ENCODE data around the gene DGCR8.
A peak's percentile ranks its signal among the peaks of the same experiment; 100 is the strongest.

DGCR8 gene

GRCh38 chr22:20108757-20109230, 28.8 kb downstream of the DGCR8 start:
- TF ChIP-seq, protein P1, sequence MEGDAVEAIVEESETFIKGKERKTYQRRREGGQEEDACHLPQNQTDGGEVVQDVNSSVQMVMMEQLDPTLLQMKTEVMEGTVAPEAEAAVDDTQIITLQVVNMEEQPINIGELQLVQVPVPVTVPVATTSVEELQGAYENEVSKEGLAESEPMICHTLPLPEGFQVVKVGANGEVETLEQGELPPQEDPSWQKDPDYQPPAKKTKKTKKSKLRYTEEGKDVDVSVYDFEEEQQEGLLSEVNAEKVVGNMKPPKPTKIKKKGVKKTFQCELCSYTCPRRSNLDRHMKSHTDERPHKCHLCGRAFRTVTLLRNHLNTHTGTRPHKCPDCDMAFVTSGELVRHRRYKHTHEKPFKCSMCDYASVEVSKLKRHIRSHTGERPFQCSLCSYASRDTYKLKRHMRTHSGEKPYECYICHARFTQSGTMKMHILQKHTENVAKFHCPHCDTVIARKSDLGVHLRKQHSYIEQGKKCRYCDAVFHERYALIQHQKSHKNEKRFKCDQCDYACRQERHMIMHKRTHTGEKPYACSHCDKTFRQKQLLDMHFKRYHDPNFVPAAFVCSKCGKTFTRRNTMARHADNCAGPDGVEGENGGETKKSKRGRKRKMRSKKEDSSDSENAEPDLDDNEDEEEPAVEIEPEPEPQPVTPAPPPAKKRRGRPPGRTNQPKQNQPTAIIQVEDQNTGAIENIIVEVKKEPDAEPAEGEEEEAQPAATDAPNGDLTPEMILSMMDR (conservative IDR thresholded peaks at IDR 0.05; ENCODE audit: low read length) = no peak
- H3K4me3 ChIP-seq (ENCODE audit: low read length) = no peak overlapping the region
- DNase-seq (ENCODE audit: low read depth) = no peak

DNA sequence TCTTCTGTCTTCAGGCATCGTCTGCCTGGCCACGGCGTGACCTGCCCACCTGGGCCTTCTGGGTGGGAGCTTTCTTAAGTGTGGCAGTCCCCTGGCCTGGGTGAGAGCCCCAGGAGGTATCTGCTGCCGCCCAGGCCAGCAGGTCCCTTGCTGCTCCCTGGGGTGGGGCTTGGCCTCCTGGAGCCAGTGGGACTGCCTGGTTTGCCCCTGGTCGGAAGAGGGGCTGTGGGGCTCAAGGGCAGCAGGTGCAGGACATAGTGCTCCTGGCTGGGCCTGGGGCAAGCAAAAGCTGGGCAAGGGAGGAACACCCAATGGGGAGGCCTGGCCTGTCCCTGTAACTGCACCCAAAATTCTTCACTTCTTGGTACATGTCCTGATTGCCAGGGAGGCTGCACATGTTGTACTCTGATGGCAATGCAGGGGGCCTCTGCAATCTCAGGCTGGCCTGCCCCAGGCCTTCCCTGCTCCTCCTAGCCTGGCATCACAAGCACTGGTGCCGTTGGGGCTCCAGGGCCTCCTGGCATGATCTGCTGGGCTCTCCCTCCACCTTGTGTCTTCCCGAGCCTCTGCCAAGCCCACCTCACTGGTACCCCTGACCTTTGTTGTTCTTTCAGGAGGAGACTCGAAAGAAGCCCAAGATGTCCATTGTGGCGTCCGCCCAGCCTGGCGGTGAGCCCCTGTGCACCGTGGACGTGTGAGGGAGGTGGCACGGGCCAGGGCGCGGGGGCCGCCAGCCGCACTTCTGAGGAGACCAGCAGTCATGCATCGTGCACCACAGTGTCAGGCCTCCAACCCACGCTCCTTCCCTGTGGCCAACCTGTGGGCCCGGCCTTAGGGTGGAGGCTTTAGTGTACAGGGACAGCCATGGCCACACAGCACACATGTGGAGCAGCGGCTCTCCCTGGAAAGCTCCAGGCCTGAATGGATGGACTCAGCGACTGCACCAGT, 29.6 kb downstream of the DGCR8 start:
- no peak for DNase-seq (ENCODE audit: low read depth)
- H3K4me3 ChIP-seq (ENCODE audit: low read length) = no peak overlapping the region
- TF ChIP-seq, protein P1 (conservative IDR thresholded peaks at IDR 0.05; ENCODE audit: low read length) = no peak

- TF ChIP-seq, protein P1 (conservative IDR thresholded peaks at IDR 0.05; ENCODE audit: low read length) = no peak
- H3K4me3 ChIP-seq (ENCODE audit: low read length) = no peak overlapping the region
- no peak for DNase-seq (ENCODE audit: low read depth)
Observed at GRCh38 chr22:20110359-20110985, 30.4 kb downstream of the DGCR8 start.

DNA sequence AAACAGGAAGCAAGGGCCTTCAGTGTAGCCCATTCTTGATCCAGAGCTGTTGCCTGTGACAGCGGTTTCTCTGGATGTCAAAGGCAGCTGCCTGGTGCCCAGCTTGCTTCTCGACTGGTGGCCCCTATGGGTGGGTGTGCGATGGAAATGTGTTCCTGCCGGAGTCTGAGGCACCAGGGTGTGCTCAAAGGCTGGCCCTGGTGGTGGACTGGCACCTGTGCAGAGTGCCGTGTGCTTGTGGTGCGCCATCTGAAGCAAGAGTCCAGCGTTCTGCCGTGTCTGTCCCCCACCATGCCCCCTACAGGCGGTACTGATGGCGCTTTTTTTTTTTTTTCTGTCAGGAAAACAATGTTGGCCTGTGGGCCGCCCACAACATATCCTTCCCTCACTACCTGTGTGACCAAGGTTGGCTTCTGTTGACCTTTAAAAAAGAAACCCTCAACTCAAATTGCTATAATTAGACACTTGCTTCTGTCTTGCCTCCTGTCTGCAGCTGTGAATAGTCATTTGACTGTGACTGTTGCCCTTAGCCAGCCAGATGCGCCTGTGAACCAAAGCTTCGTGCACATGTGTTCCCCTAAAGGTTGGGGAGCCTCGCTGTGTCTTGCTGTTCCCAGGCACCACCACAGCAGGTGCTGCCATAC, 31.1 kb downstream of the DGCR8 start:
- TF ChIP-seq, protein P1 (conservative IDR thresholded peaks at IDR 0.05; ENCODE audit: low read length) = peak; percentile 43
- peak; percentile 22 for DNase-seq (ENCODE audit: low read depth)
- no peak overlapping the region for H3K4me3 ChIP-seq (ENCODE audit: low read length)

- H3K4me3 ChIP-seq (ENCODE audit: low read length) = no peak overlapping the region
- TF ChIP-seq, protein P1 (conservative IDR thresholded peaks at IDR 0.05; ENCODE audit: low read length) = no peak
- no peak for DNase-seq (ENCODE audit: low read depth)
Observed at GRCh38 chr22:20111689-20112622, 31.9 kb downstream of the DGCR8 start.

Data from AG10803 (cell line).